K562 (cell line): Measurements from ENCODE around the gene COASY. TPM values are rescaled to one million over a fixed set of nuclear protein-coding genes. Genes with fewer than 3 reads are reported as not detected.

Experiments
- GATAD2A ChIP-seq: fragments of 450-650 bp; IDR thresholded peaks from 2 replicates; pipeline ENCODE4 v1.6.1; 2017
- GTF2F1 ChIP-seq: IDR thresholded peaks from 2 replicates; pipeline ENCODE4 v1.6.1; 2011; ENCODE audit warnings: low read depth, low read length, improper control_type of control experiment
- HNRNPLL ChIP-seq: fragments of 200-400 bp; formaldehyde crosslinking; IDR thresholded peaks from 2 replicates; pipeline ENCODE4 v1.6.1; 2017; ENCODE audit warnings: low read length, low read depth, mild to moderate bottlenecking; ENCODE audit not compliant: poor library complexity, severe bottlenecking
- NCOA1 ChIP-seq: fragments of 450-650 bp; IDR thresholded peaks from 2 replicates; pipeline ENCODE4 v1.6.1; 2016; ENCODE audit warnings: low read depth
- TOE1 ChIP-seq, 2 experiments: fragments of 450-650 bp in 1 of 2; sonication (generic) in 1 of 2; formaldehyde crosslinking in 1 of 2; IDR thresholded peaks; 2 replicates each; pipeline versions ENCODE4 v1.7.1 to v1.8.0; 2016 to 2022; ENCODE audit warnings: borderline replicate concordance in 2 of 2, mild to moderate bottlenecking in 2 of 2, antibody characterized with exemption in 1 of 2, inconsistent platforms in 1 of 2, low read depth in 1 of 2, missing genetic modification reagents in 1 of 2, moderate library complexity in 1 of 2
- ZNF224 ChIP-seq: sonication (generic); formaldehyde crosslinking; IDR thresholded peaks from 2 replicates; pipeline ENCODE4 v1.8.0; 2022; ENCODE audit warnings: mild to moderate bottlenecking, missing genetic modification reagents
- polyA plus RNA-seq, 8 experiments: library from polyadenylated mRNA; depleted of rRNA in 4 of 8; stranded (reverse) in 5 of 8; unstranded in 3 of 8; fragments of >200 nt; fragmentation: Nextera tagmentation in 2 of 8; fragmentation: Illumina TruSeq in 1 of 8; extraction: Ambion mirVana in 2 of 8; extraction: Trizol in 1 of 8; gene quantifications; 2 replicates each; pipeline versions ENCODE4 v1.2.1 to v1.2.3, GENCODE V29; 2011 to 2014; ENCODE audit warnings: inconsistent platforms in 1 of 8, missing spikeins in 1 of 8
- total RNA-seq, 7 experiments: library from RNA; depleted of rRNA in 6 of 7; stranded (reverse); fragments of >200 nt in 6 of 7; fragmentation: Illumina TruSeq in 2 of 7; extraction: Trizol in 2 of 7; gene quantifications; 2 replicates each; pipeline versions ENCODE4 v1.2.1 to v1.2.3, GENCODE V29; 2011 to 2021; ENCODE audit warnings: low replicate concordance in 1 of 7
- TF ChIP-seq, protein P1 (sequence below): fragments of 250-450 bp; sonication (Bioruptor Pico); IDR thresholded peaks from 2 replicates; pipeline ENCODE4 v1.5.0; 2021; ENCODE audit warnings: mild to moderate bottlenecking, moderate library complexity
- TF ChIP-seq, protein P2 (sequence below), 2 experiments: fragments of 200-800 bp in 1 of 2; sonication (Bioruptor generic) in 1 of 2; sonication (generic) in 1 of 2; formaldehyde crosslinking in 1 of 2; IDR thresholded peaks in 1 of 2; conservative IDR thresholded peaks in 1 of 2; 2 replicates each; pipeline versions ENCODE4 v1.5.0 to v1.6.1; 2016 to 2020; ENCODE audit warnings: missing compliant biosample characterization in 1 of 2, missing genetic modification characterization in 1 of 2, missing genetic modification reagents in 1 of 2
- TF ChIP-seq, protein P3 (sequence below): sonication (generic); formaldehyde crosslinking; IDR thresholded peaks from 2 replicates; pipeline ENCODE4 v1.4.0; 2020; ENCODE audit warnings: mild to moderate bottlenecking, missing genetic modification reagents
- TF ChIP-seq, protein P4 (sequence below), 2 experiments: fragments of 450-650 bp; IDR thresholded peaks; 2 replicates each; pipeline ENCODE4 v1.6.1; 2018; ENCODE audit warnings: mild to moderate bottlenecking in 2 of 2, low read depth in 1 of 2; ENCODE audit not compliant: partially characterized antibody in 2 of 2
- TF ChIP-seq, protein P5 (sequence below): fragments of 250-450 bp; sonication (Bioruptor Pico); IDR thresholded peaks from 2 replicates; pipeline ENCODE4 v1.8.0; 2021; ENCODE audit warnings: mild to moderate bottlenecking, moderate library complexity

The COASY gene
- total and polyA plus RNA-seq, 9 of the 15 experiments (the other 6 are each of a cell fraction or from before 2014, with no cell fraction given), result 25.4 to 175 (median 62.3) TPM

DNA sequence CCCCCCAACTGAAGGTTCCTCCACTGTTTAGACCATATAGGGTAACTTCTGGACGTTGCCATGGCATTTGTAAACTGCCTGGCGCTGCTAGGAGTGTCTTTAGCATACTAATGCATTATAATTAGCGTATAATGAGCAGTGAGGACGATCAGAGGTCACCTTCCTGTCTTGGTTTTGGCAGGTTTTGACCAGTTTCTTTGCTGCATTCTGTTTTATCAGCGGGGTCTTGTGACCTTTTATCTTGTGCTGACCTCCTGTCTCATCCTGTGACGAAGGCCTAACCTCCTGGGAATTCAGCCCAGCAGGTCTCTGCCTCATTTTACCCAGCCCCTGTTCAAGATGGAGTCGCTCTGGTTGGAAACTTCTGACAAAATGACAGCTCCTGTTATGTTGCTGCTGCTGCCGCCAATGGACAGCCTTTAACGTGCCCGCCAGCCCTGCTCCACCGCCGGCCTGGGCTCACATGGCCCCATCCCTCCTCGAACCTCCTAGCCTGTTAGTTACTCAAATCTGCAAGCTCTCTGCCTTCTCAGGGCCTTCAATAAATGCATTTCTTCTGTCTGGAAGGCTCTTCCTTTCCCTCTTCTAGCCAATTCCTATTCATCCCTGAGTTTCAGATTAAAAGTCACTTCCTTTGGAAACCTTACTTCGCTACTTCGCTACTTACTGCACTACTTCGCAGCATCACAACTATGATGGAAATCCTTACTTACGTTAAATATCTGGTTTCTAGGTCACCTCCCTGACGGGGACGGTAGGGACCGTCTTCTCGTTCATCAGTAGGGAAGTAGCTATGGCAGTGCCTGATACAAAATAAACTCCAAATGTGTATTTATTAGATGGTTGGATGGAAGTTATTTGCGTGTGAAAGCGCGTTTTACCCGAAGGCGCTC is 26.5 kb upstream of the COASY start (continued):
- TF ChIP-seq, protein P1, sequence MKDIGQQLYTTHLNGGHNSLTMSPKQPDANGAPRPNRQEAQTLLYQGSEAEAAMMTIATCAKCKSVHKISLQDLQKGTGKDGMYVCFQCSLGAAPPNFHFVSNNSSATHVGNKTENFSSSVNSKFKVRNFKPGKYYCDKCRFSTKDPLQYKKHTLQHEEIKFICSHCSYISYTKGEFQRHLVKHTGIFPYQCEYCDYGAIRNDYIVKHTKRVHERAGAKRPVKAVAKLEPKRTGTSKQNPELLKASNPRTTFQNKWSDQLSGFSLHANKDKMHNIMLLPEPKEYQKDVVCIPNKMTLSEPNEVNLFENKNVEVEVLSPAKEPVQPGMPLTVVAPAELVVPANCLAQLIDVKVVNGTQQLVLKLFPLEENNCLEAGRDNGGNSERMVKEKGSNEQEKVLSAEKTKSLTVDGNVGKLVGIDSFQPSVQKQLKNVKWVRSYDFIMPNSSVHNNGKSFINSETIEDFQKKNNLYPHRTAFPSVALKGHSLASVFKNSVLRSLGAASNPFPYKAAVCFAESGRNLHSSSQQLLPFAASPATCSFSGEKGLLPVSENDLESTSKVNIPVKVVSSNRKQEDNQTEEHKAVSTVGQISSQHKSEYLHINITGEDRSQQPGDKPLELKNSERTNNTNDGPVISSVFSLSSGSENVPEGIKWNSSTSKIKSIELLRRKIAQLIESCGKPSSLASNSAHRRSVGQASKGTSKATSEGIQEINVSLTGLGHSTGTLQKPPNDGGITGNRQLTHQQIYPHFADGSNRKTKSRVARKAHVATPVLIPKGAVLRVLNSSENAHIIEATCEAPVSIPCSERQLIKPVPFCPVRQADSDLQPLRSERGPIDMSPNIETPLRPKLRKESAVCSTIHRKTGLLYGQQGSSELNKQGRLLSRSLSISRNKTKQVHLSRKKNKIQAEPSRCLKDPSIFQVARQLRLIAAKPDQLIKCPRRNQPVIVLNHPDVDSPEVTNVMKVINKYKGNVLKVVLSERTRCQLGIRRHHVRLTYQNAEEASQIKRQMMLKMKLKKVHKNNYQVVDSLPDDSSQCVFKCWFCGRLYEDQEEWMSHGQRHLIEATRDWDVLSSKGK, result no peak
- TF ChIP-seq, protein P2, sequence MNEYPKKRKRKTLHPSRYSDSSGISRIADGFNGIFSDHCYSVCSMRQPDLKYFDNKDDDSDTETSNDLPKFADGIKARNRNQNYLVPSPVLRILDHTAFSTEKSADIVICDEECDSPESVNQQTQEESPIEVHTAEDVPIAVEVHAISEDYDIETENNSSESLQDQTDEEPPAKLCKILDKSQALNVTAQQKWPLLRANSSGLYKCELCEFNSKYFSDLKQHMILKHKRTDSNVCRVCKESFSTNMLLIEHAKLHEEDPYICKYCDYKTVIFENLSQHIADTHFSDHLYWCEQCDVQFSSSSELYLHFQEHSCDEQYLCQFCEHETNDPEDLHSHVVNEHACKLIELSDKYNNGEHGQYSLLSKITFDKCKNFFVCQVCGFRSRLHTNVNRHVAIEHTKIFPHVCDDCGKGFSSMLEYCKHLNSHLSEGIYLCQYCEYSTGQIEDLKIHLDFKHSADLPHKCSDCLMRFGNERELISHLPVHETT (CRISPR knock-in tag; conservative IDR thresholded peaks at IDR 0.05 in 1 of 2, IDR thresholded peaks at IDR 0.05 in 1 of 2), result peak in 1 of 2 experiments; percentile 96; a peak in 2 of 4 replicates
- no peak for TF ChIP-seq TOE1 (IDR thresholded peaks at IDR 0.05; ENCODE audit: borderline replicate concordance)
- no peak for TF ChIP-seq TOE1 (CRISPR knock-in tag; IDR thresholded peaks at IDR 0.05; ENCODE audit: borderline replicate concordance, low read depth)
- 0 out of 2 replicates have a peak, but pooled peaks have one; percentile 65 for TF ChIP-seq GATAD2A
- TF ChIP-seq, protein P3, sequence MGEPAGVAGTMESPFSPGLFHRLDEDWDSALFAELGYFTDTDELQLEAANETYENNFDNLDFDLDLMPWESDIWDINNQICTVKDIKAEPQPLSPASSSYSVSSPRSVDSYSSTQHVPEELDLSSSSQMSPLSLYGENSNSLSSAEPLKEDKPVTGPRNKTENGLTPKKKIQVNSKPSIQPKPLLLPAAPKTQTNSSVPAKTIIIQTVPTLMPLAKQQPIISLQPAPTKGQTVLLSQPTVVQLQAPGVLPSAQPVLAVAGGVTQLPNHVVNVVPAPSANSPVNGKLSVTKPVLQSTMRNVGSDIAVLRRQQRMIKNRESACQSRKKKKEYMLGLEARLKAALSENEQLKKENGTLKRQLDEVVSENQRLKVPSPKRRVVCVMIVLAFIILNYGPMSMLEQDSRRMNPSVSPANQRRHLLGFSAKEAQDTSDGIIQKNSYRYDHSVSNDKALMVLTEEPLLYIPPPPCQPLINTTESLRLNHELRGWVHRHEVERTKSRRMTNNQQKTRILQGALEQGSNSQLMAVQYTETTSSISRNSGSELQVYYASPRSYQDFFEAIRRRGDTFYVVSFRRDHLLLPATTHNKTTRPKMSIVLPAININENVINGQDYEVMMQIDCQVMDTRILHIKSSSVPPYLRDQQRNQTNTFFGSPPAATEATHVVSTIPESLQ (CRISPR knock-in tag), result no peak
- TF ChIP-seq GTF2F1, result no peak
- no peak; the same call in 1 of the 2 replicates for TF ChIP-seq NCOA1
- TF ChIP-seq, protein P4, sequence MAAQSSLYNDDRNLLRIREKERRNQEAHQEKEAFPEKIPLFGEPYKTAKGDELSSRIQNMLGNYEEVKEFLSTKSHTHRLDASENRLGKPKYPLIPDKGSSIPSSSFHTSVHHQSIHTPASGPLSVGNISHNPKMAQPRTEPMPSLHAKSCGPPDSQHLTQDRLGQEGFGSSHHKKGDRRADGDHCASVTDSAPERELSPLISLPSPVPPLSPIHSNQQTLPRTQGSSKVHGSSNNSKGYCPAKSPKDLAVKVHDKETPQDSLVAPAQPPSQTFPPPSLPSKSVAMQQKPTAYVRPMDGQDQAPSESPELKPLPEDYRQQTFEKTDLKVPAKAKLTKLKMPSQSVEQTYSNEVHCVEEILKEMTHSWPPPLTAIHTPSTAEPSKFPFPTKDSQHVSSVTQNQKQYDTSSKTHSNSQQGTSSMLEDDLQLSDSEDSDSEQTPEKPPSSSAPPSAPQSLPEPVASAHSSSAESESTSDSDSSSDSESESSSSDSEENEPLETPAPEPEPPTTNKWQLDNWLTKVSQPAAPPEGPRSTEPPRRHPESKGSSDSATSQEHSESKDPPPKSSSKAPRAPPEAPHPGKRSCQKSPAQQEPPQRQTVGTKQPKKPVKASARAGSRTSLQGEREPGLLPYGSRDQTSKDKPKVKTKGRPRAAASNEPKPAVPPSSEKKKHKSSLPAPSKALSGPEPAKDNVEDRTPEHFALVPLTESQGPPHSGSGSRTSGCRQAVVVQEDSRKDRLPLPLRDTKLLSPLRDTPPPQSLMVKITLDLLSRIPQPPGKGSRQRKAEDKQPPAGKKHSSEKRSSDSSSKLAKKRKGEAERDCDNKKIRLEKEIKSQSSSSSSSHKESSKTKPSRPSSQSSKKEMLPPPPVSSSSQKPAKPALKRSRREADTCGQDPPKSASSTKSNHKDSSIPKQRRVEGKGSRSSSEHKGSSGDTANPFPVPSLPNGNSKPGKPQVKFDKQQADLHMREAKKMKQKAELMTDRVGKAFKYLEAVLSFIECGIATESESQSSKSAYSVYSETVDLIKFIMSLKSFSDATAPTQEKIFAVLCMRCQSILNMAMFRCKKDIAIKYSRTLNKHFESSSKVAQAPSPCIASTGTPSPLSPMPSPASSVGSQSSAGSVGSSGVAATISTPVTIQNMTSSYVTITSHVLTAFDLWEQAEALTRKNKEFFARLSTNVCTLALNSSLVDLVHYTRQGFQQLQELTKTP (IDR thresholded peaks at IDR 0.05; ENCODE audit: low read depth in 1 of 2, partially characterized antibody in 2 of 2), result peak in 1 of 2 experiments; percentile 27
- TF ChIP-seq, protein P5, sequence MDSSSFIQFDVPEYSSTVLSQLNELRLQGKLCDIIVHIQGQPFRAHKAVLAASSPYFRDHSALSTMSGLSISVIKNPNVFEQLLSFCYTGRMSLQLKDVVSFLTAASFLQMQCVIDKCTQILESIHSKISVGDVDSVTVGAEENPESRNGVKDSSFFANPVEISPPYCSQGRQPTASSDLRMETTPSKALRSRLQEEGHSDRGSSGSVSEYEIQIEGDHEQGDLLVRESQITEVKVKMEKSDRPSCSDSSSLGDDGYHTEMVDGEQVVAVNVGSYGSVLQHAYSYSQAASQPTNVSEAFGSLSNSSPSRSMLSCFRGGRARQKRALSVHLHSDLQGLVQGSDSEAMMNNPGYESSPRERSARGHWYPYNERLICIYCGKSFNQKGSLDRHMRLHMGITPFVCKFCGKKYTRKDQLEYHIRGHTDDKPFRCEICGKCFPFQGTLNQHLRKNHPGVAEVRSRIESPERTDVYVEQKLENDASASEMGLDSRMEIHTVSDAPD (CRISPR knock-in tag), result peak; percentile 80
- no peak for TF ChIP-seq ZNF224 (CRISPR knock-in tag)
- TF ChIP-seq HNRNPLL, result no peak
